ENCODE measurements around the gene FOXA1. TPM values are rescaled to one million over a fixed set of nuclear protein-coding genes. Genes with fewer than 3 reads are reported as not detected.

FOXA1 gene
- total and polyA plus RNA-seq, 4 donors = 8.0 to 37.5 (median 16.1) TPM

DNA sequence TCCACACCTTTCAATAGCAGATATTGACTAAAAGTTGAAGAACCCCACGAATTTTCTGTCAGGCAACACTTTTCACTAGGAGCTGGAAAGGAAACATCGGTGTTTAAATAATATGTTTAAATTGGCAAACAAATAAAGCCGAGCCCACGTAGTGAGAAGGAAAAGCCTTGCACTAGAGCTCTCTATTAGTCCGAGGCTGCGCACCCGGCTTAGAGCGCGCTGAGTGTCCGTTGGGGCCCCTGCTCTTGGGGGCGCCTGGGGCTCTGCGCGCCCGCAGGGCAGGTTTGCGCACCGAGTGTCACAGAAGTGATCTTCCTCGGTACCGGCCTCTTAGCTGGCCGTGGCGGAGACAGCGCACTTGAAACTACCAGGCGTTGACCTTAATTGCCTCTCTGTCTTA, 6.8 kb upstream of the FOXA1 start:
- H3K36me3 ChIP-seq (ENCODE audit: control insufficient read depth in 4 of 4, insufficient read depth in 3 of 4, low read depth in 1 of 4, low read length in 3 of 4) = no peaks in the 10 kb centered on the region
- no peak overlapping the region for H3K27ac ChIP-seq (ENCODE audit: low read depth in 1 of 2, low read length in 2 of 2)
- no peak overlapping the region for H3K4me3 ChIP-seq (ENCODE audit: low read depth in 1 of 3, low read length in 3 of 3)
- 33% methylated on average over 22 of the region's 22 CpGs for WGBS
- no peaks in the 10 kb centered on the region for H3K27me3 ChIP-seq (ENCODE audit: control insufficient read depth in 4 of 4, insufficient read depth in 4 of 4, low read length in 3 of 4)
- DNase-seq (ENCODE audit: low spot score) = no peak
- TF ChIP-seq TAF1 (conservative IDR thresholded peaks at IDR 0.05) (no peak), RAD21 (IDR thresholded peaks at IDR 0.05) (no peak), FOXA2 (IDR thresholded peaks at IDR 0.05) (no peak), EGR1 (IDR thresholded peaks at IDR 0.05; ENCODE audit: low read depth in 2 of 2) (no peak)
- TF ChIP-seq, protein P1, sequence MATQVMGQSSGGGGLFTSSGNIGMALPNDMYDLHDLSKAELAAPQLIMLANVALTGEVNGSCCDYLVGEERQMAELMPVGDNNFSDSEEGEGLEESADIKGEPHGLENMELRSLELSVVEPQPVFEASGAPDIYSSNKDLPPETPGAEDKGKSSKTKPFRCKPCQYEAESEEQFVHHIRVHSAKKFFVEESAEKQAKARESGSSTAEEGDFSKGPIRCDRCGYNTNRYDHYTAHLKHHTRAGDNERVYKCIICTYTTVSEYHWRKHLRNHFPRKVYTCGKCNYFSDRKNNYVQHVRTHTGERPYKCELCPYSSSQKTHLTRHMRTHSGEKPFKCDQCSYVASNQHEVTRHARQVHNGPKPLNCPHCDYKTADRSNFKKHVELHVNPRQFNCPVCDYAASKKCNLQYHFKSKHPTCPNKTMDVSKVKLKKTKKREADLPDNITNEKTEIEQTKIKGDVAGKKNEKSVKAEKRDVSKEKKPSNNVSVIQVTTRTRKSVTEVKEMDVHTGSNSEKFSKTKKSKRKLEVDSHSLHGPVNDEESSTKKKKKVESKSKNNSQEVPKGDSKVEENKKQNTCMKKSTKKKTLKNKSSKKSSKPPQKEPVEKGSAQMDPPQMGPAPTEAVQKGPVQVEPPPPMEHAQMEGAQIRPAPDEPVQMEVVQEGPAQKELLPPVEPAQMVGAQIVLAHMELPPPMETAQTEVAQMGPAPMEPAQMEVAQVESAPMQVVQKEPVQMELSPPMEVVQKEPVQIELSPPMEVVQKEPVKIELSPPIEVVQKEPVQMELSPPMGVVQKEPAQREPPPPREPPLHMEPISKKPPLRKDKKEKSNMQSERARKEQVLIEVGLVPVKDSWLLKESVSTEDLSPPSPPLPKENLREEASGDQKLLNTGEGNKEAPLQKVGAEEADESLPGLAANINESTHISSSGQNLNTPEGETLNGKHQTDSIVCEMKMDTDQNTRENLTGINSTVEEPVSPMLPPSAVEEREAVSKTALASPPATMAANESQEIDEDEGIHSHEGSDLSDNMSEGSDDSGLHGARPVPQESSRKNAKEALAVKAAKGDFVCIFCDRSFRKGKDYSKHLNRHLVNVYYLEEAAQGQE (IDR thresholded peaks at IDR 0.05) = no peak
- H3K4me1 ChIP-seq (ENCODE audit: control insufficient read depth in 4 of 4, insufficient read depth in 4 of 4, low read length in 3 of 4) = peaks cover 9 to 56% (median 49%) of the 10 kb centered on the region in 4 donors
- no peaks in the 10 kb centered on the region for H3K9me3 ChIP-seq (ENCODE audit: control insufficient read depth in 4 of 4, low read length in 3 of 4)
- no peak overlapping the region for H3K9ac ChIP-seq (ENCODE audit: low read depth in 1 of 2, low read length in 2 of 2)

DNA sequence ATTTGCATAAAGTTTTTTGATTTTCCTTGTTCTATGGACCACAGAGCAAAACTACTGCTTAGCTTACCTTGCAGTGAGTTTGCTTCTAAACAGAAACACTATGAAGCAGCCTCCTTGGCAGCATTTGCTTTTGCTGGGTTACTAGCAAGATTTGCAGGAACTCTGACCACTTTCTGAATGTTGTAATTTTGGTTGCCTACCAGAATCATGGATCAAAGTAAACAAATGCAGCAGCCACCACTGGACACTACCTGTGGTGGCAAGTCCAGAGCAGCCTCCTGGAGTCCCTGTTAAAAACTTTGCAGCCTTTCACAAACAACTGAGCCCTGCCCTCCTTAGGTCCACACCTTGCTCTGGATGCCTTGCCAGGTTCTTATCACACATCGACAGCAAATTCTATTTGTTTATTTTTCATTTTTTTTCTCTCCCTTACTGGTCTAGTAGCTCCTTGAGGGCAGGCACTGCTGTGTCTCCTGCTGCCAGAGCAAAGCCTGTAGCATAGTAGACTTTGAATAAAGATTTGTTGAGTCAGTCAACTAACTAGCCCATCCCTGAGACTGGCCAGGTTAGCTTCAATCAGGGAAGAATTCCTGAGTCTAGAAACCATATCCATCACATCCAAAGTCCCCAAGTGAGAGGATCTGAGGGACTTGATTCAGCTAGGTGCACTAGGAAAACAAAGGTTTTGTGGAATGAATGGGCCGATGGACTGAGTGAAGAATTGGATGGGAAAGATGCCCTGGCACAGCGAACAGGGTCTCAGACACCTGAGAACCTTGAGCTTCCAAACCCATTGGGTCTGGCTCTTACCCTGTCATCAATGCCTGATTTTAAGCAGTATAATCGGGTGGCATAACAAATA, 6.1 kb upstream of the FOXA1 start:
- Histone ChIP-seq H3K36me3 (ENCODE audit: control insufficient read depth in 4 of 4, insufficient read depth in 3 of 4, low read depth in 1 of 4, low read length in 3 of 4) (no peaks in the 10 kb centered on the region), H3K4me3 (ENCODE audit: low read depth in 1 of 3, low read length in 3 of 3) (no peak overlapping the region), H3K27me3 (ENCODE audit: control insufficient read depth in 4 of 4, insufficient read depth in 4 of 4, low read length in 3 of 4) (no peaks in the 10 kb centered on the region), H3K9me3 (ENCODE audit: control insufficient read depth in 4 of 4, low read length in 3 of 4) (no peaks in the 10 kb centered on the region), H3K27ac (ENCODE audit: low read depth in 1 of 2, low read length in 2 of 2) (peak overlapping the region; percentile 25 to 53), H3K9ac (ENCODE audit: low read depth in 1 of 2, low read length in 2 of 2) (no peak overlapping the region), H3K4me1 (ENCODE audit: control insufficient read depth in 4 of 4, insufficient read depth in 4 of 4, low read length in 3 of 4) (peaks cover 9 to 58% (median 49%) of the 10 kb centered on the region in 4 donors)
- TF ChIP-seq GABPA (IDR thresholded peaks at IDR 0.05 in 1 of 2, conservative IDR thresholded peaks at IDR 0.05 in 1 of 2) (no peak), SP1 (IDR thresholded peaks at IDR 0.05) (peak; percentile 47), RAD21 (IDR thresholded peaks at IDR 0.05) (peak in 1 of 2 donors; percentile 49), FOXA2 (IDR thresholded peaks at IDR 0.05) (peak; percentile 40), RXRA (IDR thresholded peaks at IDR 0.05) (peak; percentile 59 to 78), EGR1 (IDR thresholded peaks at IDR 0.05; ENCODE audit: low read depth in 2 of 2) (no peak), YY1 (IDR thresholded peaks at IDR 0.05) (peak; percentile 37), TAF1 (conservative IDR thresholded peaks at IDR 0.05) (no peak), HNF4G (IDR thresholded peaks at IDR 0.05) (no peak), HNF4A (conservative IDR thresholded peaks at IDR 0.05) (peak; percentile 61 to 70), JUND (IDR thresholded peaks at IDR 0.05) (peak; percentile 33 to 36), FOXA1 (IDR thresholded peaks at IDR 0.05) (no peak), NR2F2 (IDR thresholded peaks at IDR 0.05) (no peak)
- TF ChIP-seq, protein P2, sequence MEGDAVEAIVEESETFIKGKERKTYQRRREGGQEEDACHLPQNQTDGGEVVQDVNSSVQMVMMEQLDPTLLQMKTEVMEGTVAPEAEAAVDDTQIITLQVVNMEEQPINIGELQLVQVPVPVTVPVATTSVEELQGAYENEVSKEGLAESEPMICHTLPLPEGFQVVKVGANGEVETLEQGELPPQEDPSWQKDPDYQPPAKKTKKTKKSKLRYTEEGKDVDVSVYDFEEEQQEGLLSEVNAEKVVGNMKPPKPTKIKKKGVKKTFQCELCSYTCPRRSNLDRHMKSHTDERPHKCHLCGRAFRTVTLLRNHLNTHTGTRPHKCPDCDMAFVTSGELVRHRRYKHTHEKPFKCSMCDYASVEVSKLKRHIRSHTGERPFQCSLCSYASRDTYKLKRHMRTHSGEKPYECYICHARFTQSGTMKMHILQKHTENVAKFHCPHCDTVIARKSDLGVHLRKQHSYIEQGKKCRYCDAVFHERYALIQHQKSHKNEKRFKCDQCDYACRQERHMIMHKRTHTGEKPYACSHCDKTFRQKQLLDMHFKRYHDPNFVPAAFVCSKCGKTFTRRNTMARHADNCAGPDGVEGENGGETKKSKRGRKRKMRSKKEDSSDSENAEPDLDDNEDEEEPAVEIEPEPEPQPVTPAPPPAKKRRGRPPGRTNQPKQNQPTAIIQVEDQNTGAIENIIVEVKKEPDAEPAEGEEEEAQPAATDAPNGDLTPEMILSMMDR (IDR thresholded peaks at IDR 0.05; ENCODE audit: low read depth, low read length, missing input control) = peak; percentile 7
- TF ChIP-seq, protein P3, sequence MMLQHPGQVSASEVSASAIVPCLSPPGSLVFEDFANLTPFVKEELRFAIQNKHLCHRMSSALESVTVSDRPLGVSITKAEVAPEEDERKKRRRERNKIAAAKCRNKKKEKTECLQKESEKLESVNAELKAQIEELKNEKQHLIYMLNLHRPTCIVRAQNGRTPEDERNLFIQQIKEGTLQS (IDR thresholded peaks at IDR 0.05) = peak; percentile 23
- TF ChIP-seq, protein P4, sequence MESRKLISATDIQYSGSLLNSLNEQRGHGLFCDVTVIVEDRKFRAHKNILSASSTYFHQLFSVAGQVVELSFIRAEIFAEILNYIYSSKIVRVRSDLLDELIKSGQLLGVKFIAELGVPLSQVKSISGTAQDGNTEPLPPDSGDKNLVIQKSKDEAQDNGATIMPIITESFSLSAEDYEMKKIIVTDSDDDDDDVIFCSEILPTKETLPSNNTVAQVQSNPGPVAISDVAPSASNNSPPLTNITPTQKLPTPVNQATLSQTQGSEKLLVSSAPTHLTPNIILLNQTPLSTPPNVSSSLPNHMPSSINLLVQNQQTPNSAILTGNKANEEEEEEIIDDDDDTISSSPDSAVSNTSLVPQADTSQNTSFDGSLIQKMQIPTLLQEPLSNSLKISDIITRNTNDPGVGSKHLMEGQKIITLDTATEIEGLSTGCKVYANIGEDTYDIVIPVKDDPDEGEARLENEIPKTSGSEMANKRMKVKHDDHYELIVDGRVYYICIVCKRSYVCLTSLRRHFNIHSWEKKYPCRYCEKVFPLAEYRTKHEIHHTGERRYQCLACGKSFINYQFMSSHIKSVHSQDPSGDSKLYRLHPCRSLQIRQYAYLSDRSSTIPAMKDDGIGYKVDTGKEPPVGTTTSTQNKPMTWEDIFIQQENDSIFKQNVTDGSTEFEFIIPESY (IDR thresholded peaks at IDR 0.05) = no peak
- TF ChIP-seq, protein P5, sequence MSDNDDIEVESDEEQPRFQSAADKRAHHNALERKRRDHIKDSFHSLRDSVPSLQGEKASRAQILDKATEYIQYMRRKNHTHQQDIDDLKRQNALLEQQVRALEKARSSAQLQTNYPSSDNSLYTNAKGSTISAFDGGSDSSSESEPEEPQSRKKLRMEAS (IDR thresholded peaks at IDR 0.05) = peak; percentile 14
- TF ChIP-seq, protein P1 (IDR thresholded peaks at IDR 0.05) = peak; percentile 13
- DNase-seq (ENCODE audit: low spot score) = no peak
- WGBS = 53% methylated on average over 4 of the region's 4 CpGs

All from liver (tissue), 9 donors.